Mammary epithelial cell (primary cell): ENCODE results near the gene CTDSPL.

Source experiments
- CTCF ChIP-seq, 2 donors: IDR thresholded peaks in 1 of 2; conservative IDR thresholded peaks in 1 of 2; 2 replicates each; pipeline ENCODE4 v1.5.1; 2011 to 2012; ENCODE audit warnings: inconsistent platforms in 2 of 2, low read length in 2 of 2, mild to moderate bottlenecking in 2 of 2, control low read depth in 1 of 2, low read depth in 1 of 2; ENCODE audit not compliant: insufficient read depth in 1 of 2; ENCODE audit errors: extremely low read depth in 1 of 2
- EZH2 ChIP-seq: IDR thresholded peaks from 2 replicates; pipeline ENCODE4 v1.6.1; 2012; ENCODE audit warnings: low read length, inconsistent platforms, borderline replicate concordance

GRCh38 chr3:37887062-37887461, 25.4 kb downstream of the CTDSPL start:
- no peak for TF ChIP-seq CTCF (conservative IDR thresholded peaks at IDR 0.05 in 1 of 2, IDR thresholded peaks at IDR 0.05 in 1 of 2; ENCODE audit: extremely low read depth in 1 of 2, insufficient read depth in 1 of 2, low read depth in 1 of 2, low read length in 2 of 2)
- TF ChIP-seq EZH2, result no peak
